K562 (cell line): ENCODE data around the gene SLC27A4. TPM values are rescaled to one million over a fixed set of nuclear protein-coding genes. Genes with fewer than 3 reads are reported as not detected.
A peak's percentile ranks its signal among the peaks of the same experiment; 100 is the strongest.

Experiments
- ATF3 ChIP-seq, 2 experiments: fragments of 450-650 bp in 1 of 2; sonication (generic) in 1 of 2; formaldehyde crosslinking in 1 of 2; IDR thresholded peaks in 1 of 2; conservative IDR thresholded peaks in 1 of 2; 2 replicates each; pipeline versions ENCODE4 v1.6.1 to v1.8.1; 2016 to 2023; ENCODE audit warnings: mild to moderate bottlenecking in 2 of 2, moderate library complexity in 2 of 2, inconsistent platforms in 1 of 2, missing genetic modification reagents in 1 of 2
- ATF7 ChIP-seq: fragments of 450-650 bp; IDR thresholded peaks from 2 replicates; pipeline ENCODE4 v1.7.1; 2014; ENCODE audit warnings: mild to moderate bottlenecking, moderate library complexity
- BMI1 ChIP-seq: fragments of 150-350 bp; IDR thresholded peaks from 2 replicates; pipeline ENCODE4 v1.6.1; 2014; ENCODE audit warnings: low read length
- BRD9 ChIP-seq: fragments of 450-650 bp; IDR thresholded peaks from 2 replicates; pipeline ENCODE4 v1.6.1; 2018; ENCODE audit warnings: low read depth; ENCODE audit not compliant: partially characterized antibody
- CHAMP1 ChIP-seq: fragments of 450-650 bp; IDR thresholded peaks from 2 replicates; pipeline ENCODE4 v1.6.1; 2016; ENCODE audit warnings: mild to moderate bottlenecking
- CHD4 ChIP-seq: fragments of 200-600 bp; sonication (generic); IDR thresholded peaks from 3 replicates; pipeline ENCODE4 v1.6.1; 2012; ENCODE audit warnings: low read depth, mild to moderate bottlenecking, mixed read lengths, low read length, inconsistent platforms; ENCODE audit not compliant: insufficient read depth, insufficient replicate concordance, poor library complexity, severe bottlenecking
- CSDE1 ChIP-seq, 2 experiments: fragments of 450-650 bp; IDR thresholded peaks; 2 replicates each; pipeline ENCODE4 v1.6.1; 2016; ENCODE audit warnings: mild to moderate bottlenecking in 1 of 2
- DDX20 ChIP-seq: fragments of 450-650 bp; IDR thresholded peaks from 2 replicates; pipeline ENCODE4 v1.6.1; 2016; ENCODE audit warnings: missing genetic modification characterization, low read depth, mild to moderate bottlenecking, missing compliant biosample characterization, moderate library complexity
- GTF2E2 ChIP-seq: fragments of 200-800 bp; sonication (Bioruptor generic); IDR thresholded peaks from 2 replicates; pipeline ENCODE4 v1.6.1; 2016; ENCODE audit warnings: missing genetic modification characterization, missing compliant biosample characterization
- NCOA2 ChIP-seq, 2 experiments: fragments of 450-650 bp; IDR thresholded peaks; 2 replicates each; pipeline ENCODE4 v1.6.1; 2018; ENCODE audit warnings: mild to moderate bottlenecking in 2 of 2, moderate library complexity in 1 of 2; ENCODE audit not compliant: partially characterized antibody in 2 of 2
- RFX1 ChIP-seq: fragments of 450-650 bp; IDR thresholded peaks from 2 replicates; pipeline ENCODE4 v1.6.1; 2016; ENCODE audit warnings: mild to moderate bottlenecking, moderate library complexity
- SIN3A ChIP-seq, 2 experiments: fragments of 150-350 bp in 1 of 2; IDR thresholded peaks; 2 replicates each; pipeline ENCODE4 v1.6.1; 2011 to 2016; ENCODE audit warnings: borderline replicate concordance in 2 of 2, low read depth in 2 of 2, low read length in 2 of 2, mild to moderate bottlenecking in 2 of 2, moderate library complexity in 2 of 2; ENCODE audit not compliant: control insufficient read depth in 1 of 2
- TCF3 ChIP-seq: sonication (generic); formaldehyde crosslinking; IDR thresholded peaks from 2 replicates; pipeline ENCODE4 v1.4.0; 2020; ENCODE audit warnings: mild to moderate bottlenecking, missing genetic modification reagents
- TCF7 ChIP-seq: sonication (generic); IDR thresholded peaks from 2 replicates; pipeline ENCODE4 v1.6.1; 2016; ENCODE audit warnings: antibody characterized with exemption, borderline replicate concordance
- THRA ChIP-seq: fragments of 450-650 bp; IDR thresholded peaks from 2 replicates; pipeline ENCODE4 v1.6.1; 2017; ENCODE audit warnings: mild to moderate bottlenecking, moderate library complexity
- ZNF23 ChIP-seq: fragments of 250-450 bp; sonication (Bioruptor Pico); IDR thresholded peaks from 2 replicates; pipeline ENCODE4 v1.4.0; 2020; ENCODE audit warnings: mild to moderate bottlenecking
- ZNF431 ChIP-seq: sonication (generic); formaldehyde crosslinking; IDR thresholded peaks from 2 replicates; pipeline ENCODE4 v1.8.0; 2022; ENCODE audit warnings: mild to moderate bottlenecking, missing genetic modification reagents
- polyA plus RNA-seq, 8 experiments: library from polyadenylated mRNA; depleted of rRNA in 4 of 8; stranded (reverse) in 5 of 8; unstranded in 3 of 8; fragments of >200 nt; fragmentation: Nextera tagmentation in 2 of 8; fragmentation: Illumina TruSeq in 1 of 8; extraction: Ambion mirVana in 2 of 8; extraction: Trizol in 1 of 8; gene quantifications; 2 replicates each; pipeline versions ENCODE4 v1.2.1 to v1.2.3, GENCODE V29; 2011 to 2014; ENCODE audit warnings: inconsistent platforms in 1 of 8, missing spikeins in 1 of 8
- total RNA-seq, 7 experiments: library from RNA; depleted of rRNA in 6 of 7; stranded (reverse); fragments of >200 nt in 6 of 7; fragmentation: Illumina TruSeq in 2 of 7; extraction: Trizol in 2 of 7; gene quantifications; 2 replicates each; pipeline versions ENCODE4 v1.2.1 to v1.2.3, GENCODE V29; 2011 to 2021; ENCODE audit warnings: low replicate concordance in 1 of 7

Gene SLC27A4
- total and polyA plus RNA-seq, 9 of the 15 experiments (the other 6 are each of a cell fraction or from before 2014, with no cell fraction given): 0.25 to 35.7 (median 14.0) TPM

- TF ChIP-seq THRA (no peak), DDX20 (tag) (no peak), ZNF431 (CRISPR knock-in tag) (no peak), TCF3 (CRISPR knock-in tag) (no peak; the same call in 1 of the 2 replicates), BMI1 (no peak), ATF7 (peak; percentile 91), SIN3A (IDR thresholded peaks at IDR 0.05; ENCODE audit: borderline replicate concordance in 2 of 2, control insufficient read depth in 1 of 2, low read depth in 2 of 2, low read length in 2 of 2) (peak; percentile 42 to 88; a peak in 3 of 4 replicates), CSDE1 (IDR thresholded peaks at IDR 0.05) (no peak), TCF7 (no peak), GTF2E2 (tag) (no peak; the same call in 1 of the 2 replicates), CHAMP1 (no peak), NCOA2 (IDR thresholded peaks at IDR 0.05; ENCODE audit: partially characterized antibody in 2 of 2) (no peak), CHD4 (peak; percentile 93), ATF3 (IDR thresholded peaks at IDR 0.05) (no peak), ATF3 (CRISPR knock-in tag; conservative IDR thresholded peaks at IDR 0.05) (peak; percentile 97), BRD9 (peak; percentile 89), RFX1 (no peak), ZNF23 (CRISPR knock-in tag) (no peak)
Measured at GRCh38 chr9:128339761-128340690, at the start of gene SLC27A4 (continued).
